ENCODE data around the gene VASN. TPM values are rescaled to one million over a fixed set of nuclear protein-coding genes. Genes with fewer than 3 reads are reported as not detected.

VASN gene
- total RNA-seq, 4 donors from 2014 or later: 10.8 to 40.0 (median 25.8) TPM

DNA sequence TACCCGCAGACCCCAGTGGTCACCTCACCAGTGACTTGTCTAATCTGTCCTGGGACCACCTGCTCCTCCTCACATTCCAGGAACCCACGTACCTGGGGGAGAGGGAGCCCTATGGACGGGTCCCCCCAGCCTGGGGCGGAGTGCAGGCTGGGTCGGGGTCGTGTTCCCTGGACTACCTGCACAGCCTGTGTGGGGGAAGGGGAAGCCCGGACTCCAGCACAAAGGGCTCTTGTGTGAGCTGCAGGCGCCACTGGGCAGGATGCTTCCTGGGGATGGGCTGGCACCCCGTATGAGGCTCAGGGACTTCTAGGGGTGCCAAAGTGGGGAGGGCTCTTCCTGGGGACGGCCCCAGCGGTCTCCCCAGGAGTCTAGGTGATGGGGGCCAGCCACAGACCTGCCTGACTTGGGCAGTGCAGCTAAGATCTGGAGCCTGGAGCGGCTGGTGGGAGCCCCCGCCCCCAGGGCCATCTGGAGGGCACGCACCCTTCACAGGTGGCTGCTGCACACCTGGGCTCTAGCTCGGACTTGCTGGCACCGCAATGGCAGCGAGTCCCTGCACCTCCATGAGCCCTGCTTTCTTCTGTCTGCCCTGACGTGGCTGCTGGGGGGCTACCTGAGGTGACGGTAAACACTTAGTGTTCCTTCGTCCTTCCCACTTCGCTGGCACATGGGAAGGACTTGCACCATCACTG lies 7.5 kb downstream of the VASN start:
- DNase-seq (ENCODE audit: low spot score): no peak
- TF ChIP-seq, protein P1, sequence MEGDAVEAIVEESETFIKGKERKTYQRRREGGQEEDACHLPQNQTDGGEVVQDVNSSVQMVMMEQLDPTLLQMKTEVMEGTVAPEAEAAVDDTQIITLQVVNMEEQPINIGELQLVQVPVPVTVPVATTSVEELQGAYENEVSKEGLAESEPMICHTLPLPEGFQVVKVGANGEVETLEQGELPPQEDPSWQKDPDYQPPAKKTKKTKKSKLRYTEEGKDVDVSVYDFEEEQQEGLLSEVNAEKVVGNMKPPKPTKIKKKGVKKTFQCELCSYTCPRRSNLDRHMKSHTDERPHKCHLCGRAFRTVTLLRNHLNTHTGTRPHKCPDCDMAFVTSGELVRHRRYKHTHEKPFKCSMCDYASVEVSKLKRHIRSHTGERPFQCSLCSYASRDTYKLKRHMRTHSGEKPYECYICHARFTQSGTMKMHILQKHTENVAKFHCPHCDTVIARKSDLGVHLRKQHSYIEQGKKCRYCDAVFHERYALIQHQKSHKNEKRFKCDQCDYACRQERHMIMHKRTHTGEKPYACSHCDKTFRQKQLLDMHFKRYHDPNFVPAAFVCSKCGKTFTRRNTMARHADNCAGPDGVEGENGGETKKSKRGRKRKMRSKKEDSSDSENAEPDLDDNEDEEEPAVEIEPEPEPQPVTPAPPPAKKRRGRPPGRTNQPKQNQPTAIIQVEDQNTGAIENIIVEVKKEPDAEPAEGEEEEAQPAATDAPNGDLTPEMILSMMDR (IDR thresholded peaks at IDR 0.05): no peak
- ATAC-seq (ENCODE audit: low FRiP score): no peak

DNA sequence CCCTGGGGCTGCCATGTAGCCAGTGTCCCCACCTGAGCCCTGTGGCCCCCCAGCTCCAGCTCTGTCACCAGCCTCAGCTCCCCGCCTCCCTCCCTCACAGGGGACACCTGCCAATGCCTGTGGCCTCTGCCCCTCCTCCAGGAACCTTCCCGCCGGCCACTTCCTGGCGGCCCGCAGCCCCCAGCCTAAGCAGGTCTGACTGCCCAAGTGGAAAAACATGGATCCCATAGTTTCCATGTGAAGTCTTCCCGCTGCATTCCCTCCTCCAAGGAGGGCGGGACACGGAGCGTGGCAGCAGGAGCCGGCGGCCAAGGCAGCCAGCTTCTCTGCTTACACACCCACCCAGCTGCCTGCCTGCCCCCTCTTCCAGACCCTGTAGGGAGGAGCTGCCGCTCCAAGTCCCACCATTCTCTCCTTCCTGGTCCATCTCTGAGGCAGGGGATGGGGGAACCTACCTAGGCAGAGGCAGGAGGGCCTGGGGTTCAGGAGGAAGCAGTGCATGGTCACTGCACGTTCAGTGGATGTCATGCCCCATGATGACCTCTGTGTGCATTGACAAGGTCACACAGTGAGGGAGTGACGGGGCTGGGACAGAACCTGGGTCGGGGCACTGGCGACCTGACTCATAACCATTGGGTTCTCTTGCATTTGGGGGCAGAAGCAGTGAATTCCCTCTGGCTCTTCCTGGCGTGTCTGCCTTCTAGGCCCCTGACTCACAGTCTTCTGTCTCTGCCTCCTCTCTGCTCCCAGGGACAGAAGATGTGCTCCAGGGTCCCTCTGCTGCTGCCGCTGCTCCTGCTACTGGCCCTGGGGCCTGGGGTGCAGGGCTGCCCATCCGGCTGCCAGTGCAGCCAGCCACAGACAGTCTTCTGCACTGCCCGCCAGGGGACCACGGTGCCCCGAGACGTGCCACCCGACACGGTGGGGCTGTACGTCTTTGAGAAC lies 8.7 kb downstream of the VASN start:
- ATAC-seq (ENCODE audit: low FRiP score): no peak
- TF ChIP-seq, protein P1 (IDR thresholded peaks at IDR 0.05): no peak
- DNase-seq (ENCODE audit: low spot score): no peak

DNA sequence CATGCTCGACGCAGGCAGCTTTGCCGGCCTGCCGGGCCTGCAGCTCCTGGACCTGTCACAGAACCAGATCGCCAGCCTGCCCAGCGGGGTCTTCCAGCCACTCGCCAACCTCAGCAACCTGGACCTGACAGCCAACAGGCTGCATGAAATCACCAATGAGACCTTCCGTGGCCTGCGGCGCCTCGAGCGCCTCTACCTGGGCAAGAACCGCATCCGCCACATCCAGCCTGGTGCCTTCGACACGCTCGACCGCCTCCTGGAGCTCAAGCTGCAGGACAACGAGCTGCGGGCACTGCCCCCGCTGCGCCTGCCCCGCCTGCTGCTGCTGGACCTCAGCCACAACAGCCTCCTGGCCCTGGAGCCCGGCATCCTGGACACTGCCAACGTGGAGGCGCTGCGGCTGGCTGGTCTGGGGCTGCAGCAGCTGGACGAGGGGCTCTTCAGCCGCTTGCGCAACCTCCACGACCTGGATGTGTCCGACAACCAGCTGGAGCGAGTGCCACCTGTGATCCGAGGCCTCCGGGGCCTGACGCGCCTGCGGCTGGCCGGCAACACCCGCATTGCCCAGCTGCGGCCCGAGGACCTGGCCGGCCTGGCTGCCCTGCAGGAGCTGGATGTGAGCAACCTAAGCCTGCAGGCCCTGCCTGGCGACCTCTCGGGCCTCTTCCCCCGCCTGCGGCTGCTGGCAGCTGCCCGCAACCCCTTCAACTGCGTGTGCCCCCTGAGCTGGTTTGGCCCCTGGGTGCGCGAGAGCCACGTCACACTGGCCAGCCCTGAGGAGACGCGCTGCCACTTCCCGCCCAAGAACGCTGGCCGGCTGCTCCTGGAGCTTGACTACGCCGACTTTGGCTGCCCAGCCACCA lies 9.7 kb downstream of the VASN start:
- ATAC-seq (ENCODE audit: low FRiP score): no peak
- TF ChIP-seq, protein P1 (IDR thresholded peaks at IDR 0.05): no peak
- DNase-seq (ENCODE audit: low spot score): no peak

DNA sequence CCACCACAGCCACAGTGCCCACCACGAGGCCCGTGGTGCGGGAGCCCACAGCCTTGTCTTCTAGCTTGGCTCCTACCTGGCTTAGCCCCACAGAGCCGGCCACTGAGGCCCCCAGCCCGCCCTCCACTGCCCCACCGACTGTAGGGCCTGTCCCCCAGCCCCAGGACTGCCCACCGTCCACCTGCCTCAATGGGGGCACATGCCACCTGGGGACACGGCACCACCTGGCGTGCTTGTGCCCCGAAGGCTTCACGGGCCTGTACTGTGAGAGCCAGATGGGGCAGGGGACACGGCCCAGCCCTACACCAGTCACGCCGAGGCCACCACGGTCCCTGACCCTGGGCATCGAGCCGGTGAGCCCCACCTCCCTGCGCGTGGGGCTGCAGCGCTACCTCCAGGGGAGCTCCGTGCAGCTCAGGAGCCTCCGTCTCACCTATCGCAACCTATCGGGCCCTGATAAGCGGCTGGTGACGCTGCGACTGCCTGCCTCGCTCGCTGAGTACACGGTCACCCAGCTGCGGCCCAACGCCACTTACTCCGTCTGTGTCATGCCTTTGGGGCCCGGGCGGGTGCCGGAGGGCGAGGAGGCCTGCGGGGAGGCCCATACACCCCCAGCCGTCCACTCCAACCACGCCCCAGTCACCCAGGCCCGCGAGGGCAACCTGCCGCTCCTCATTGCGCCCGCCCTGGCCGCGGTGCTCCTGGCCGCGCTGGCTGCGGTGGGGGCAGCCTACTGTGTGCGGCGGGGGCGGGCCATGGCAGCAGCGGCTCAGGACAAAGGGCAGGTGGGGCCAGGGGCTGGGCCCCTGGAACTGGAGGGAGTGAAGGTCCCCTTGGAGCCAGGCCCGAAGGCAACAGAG lies 10.5 kb downstream of the VASN start:
- no peak for ATAC-seq (ENCODE audit: low FRiP score)
- TF ChIP-seq, protein P1 (IDR thresholded peaks at IDR 0.05): no peak
- no peak for DNase-seq (ENCODE audit: low spot score)

DNA sequence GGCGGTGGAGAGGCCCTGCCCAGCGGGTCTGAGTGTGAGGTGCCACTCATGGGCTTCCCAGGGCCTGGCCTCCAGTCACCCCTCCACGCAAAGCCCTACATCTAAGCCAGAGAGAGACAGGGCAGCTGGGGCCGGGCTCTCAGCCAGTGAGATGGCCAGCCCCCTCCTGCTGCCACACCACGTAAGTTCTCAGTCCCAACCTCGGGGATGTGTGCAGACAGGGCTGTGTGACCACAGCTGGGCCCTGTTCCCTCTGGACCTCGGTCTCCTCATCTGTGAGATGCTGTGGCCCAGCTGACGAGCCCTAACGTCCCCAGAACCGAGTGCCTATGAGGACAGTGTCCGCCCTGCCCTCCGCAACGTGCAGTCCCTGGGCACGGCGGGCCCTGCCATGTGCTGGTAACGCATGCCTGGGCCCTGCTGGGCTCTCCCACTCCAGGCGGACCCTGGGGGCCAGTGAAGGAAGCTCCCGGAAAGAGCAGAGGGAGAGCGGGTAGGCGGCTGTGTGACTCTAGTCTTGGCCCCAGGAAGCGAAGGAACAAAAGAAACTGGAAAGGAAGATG lies 11.2 kb downstream of the VASN start:
- TF ChIP-seq, protein P1 (IDR thresholded peaks at IDR 0.05): no peak
- DNase-seq (ENCODE audit: low spot score) (no peak), ATAC-seq (ENCODE audit: low FRiP score) (no peak)
